GM08714 (cell line): ENCODE data around the gene AOC1.

Source experiments
- H3K4me3 ChIP-seq: fragments of 200-500 bp; sonication (Bioruptor generic); 2 replicates; pipeline ENCODE4 v1.5.1; 2014; ENCODE audit warnings: mild to moderate bottlenecking, low read length, inconsistent platforms
- ZNF274 ChIP-seq: IDR thresholded peaks from 2 replicates; pipeline ENCODE4 v1.6.1; 2012; ENCODE audit warnings: mild to moderate bottlenecking, low read depth, low read length

The AOC1 gene

GRCh38 chr7:150846291-150847115, 5.8 kb upstream of the AOC1 start:
- no peak overlapping the region for H3K4me3 ChIP-seq
- no peak for TF ChIP-seq ZNF274

GRCh38 chr7:150847536-150847935, 4.8 kb upstream of the AOC1 start:
- no peak for TF ChIP-seq ZNF274

GRCh38 chr7:150848111-150848510, 4.2 kb upstream of the AOC1 start:
- no peak overlapping the region for H3K4me3 ChIP-seq
- TF ChIP-seq ZNF274 = no peak

More at GRCh38 chr7:150847536-150847935, 4.8 kb upstream of the AOC1 start:
- no peak overlapping the region for H3K4me3 ChIP-seq

GRCh38 chr7:150848561-150849115, 3.7 kb upstream of the AOC1 start:
- no peak overlapping the region for H3K4me3 ChIP-seq
- no peak for TF ChIP-seq ZNF274

- TF ChIP-seq ZNF274 = no peak
- H3K4me3 ChIP-seq = no peak overlapping the region
Measured at GRCh38 chr7:150849204-150849775, 3.0 kb upstream of the AOC1 start.

- H3K4me3 ChIP-seq = no peak overlapping the region
- no peak for TF ChIP-seq ZNF274
Measured at GRCh38 chr7:150850273-150850672, 2.0 kb upstream of the AOC1 start.

- no peak for TF ChIP-seq ZNF274
Measured at GRCh38 chr7:150851492-150852370, 586 bp upstream of the AOC1 start.

GRCh38 chr7:150854066-150855000, 2.0 kb downstream of the AOC1 start:
- TF ChIP-seq ZNF274 = no peak
- no peak overlapping the region for H3K4me3 ChIP-seq

More at GRCh38 chr7:150851492-150852370, 586 bp upstream of the AOC1 start:
- no peak overlapping the region for H3K4me3 ChIP-seq

GRCh38 chr7:150855046-150855445, 2.7 kb downstream of the AOC1 start:
- H3K4me3 ChIP-seq = no peak overlapping the region
- TF ChIP-seq ZNF274 = no peak

GRCh38 chr7:150855476-150856302, 3.4 kb downstream of the AOC1 start:
- TF ChIP-seq ZNF274 = no peak

GRCh38 chr7:150856303-150857275, 4.3 kb downstream of the AOC1 start:
- H3K4me3 ChIP-seq = no peak overlapping the region
- no peak for TF ChIP-seq ZNF274

More at GRCh38 chr7:150855476-150856302, 3.4 kb downstream of the AOC1 start:
- H3K4me3 ChIP-seq = no peak overlapping the region
